Measurements from ENCODE around the gene RNF11.
"Not testable (repeated sequence)": the region's sequence is repeated elsewhere in the genome, so short reads cannot be mapped to it uniquely, and the experiment has no call there.

RNF11 gene, protein sequence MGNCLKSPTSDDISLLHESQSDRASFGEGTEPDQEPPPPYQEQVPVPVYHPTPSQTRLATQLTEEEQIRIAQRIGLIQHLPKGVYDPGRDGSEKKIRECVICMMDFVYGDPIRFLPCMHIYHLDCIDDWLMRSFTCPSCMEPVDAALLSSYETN

DNA sequence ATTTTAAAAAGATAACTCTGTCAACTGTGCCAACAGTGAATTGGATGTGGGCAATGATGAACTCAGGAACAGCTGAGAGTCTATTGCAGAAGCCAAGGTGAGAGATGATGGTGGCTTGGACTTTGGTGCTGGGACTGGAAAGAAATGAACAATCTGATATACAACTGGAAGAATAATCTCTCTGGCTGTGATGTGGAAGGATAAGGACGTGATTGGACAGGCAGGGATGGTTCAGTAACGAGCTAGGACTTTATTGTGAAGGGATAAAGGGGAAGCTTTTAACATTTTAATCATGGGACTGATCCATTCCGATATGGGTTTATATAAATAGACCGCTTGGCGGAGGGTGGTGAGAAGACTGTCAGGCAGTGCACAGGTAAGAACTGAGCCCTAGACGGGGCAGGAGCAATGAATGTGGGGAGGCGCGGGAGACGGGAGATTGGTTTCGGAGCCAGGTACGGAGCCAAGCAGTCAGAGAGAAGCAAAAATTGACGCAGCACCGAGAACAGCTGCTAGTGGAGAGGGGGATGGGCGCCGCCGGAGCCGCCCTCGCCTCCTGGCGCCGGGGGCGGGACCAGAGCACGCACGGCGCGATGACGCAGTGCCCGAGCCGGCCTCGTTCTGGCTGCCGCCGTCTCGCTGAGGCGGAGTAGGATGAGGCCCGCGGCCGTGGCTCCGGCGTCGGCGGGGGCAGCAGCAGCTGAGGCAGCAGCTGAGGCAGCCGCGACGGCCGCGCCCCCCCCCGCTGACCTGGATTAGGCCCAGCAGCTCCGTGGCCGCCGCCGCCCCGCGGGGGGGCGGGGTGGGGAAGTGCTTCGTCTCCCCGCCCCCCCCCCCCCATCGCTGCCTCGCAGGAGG lies at the start of gene RNF11:
RNF11 (plus strand) TSS at position 601 of the 858 bp plus-strand sequence. CDS start 484 bp downstream, outside the sequence.
- DNase-seq (ENCODE audit: low spot score): peak; percentile 91

DNA sequence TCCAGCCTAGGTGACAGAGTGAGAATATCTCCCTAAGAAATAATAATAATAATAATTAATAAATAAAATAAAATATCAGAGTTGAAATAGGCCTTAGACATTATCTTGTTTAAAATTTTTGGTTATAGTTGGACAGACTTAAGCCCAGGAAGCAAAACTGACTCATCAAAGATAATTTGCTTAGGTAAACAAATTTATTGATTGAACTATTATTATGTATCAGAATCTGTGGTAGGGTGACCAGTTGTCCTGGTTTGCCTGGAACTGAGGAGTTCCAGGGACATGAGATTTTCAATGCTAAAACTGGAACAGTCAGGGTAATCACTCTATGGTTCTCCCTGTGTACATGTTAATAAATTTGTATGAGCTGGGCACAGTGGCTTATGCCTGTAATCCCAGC lies 47.8 kb upstream of the RNF11 start:
- no peak for DNase-seq (ENCODE audit: low spot score)

DNA sequence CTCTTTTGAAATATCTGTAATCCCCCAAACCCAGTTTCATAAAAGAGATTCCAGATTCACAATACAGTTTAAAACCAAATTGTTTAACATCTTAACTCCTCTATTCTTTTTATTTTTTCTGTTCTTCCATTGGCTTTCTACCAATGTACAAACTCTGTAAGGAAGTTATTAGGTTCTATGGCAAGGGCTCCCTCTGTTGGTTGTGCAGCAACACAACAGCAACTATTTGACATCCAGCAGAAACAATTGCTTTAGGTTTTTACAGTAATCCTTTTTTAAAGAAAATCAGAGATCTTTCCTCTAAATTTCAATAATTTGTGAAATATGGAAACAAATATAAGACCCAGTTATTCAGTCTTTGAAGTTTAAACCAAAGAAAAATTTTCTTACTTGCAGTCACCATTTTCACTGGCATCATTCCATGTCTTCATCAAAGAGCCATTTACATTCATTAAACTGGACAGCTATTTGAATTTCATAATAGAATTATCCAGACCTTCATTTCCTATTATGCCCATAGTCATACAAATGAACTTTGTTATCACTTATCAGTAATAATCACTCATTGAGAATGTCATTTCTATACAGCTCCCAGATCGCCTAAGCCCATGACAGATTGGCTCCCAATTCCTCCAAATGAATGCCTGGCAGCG lies 46.5 kb upstream of the RNF11 start:
- DNase-seq (ENCODE audit: low spot score): peak; percentile 57

DNA sequence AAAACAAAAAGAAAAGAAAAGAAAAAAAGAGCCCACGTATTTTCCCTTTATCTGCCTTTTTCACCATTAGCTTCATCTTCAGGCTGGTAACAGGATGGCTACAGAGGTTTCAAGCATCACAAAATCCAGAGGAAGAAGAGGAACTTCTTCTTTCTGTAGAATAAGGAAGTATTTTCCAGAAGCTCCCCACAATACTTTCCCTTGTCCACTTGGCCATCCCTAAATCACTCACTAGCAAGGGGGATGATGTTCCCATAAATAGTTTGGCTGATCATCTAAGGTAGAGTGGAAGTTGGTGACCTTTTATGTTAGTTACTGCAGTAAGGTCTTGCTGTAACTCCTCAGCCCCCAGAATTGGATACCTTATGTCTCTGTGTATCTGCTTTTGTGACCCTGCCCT lies 45.1 kb upstream of the RNF11 start:
- no peak for DNase-seq (ENCODE audit: low spot score)

DNA sequence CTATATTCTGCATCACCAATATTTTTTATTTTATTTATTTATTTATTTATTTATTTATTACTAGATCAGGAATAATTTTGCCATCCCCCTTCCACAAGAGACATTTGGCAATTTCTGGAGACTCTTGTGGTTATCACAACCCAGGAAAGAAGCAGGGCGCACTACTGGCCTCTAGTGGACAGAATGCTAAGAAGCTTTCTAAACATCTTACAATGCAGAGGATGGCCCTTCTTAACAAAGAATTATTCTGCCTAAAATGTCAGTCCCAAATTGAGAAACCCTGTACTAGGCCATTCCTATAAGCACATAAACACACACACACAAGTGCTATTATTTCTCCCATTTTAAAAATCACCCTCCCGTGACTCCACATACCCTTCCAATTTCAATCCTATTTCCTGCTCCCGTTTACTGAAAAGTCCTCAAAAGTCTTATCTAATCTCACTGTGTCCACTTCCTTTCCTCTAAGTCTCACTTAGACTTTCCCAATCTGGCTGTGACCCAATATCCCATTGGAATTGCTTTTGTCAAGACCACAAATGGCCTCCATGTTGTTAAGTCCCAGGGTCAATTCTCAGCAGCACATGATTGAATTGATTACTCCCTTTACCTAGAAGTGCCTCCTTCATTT lies 43.7 kb upstream of the RNF11 start:
- peak; percentile 63 for DNase-seq (ENCODE audit: low spot score)

DNA sequence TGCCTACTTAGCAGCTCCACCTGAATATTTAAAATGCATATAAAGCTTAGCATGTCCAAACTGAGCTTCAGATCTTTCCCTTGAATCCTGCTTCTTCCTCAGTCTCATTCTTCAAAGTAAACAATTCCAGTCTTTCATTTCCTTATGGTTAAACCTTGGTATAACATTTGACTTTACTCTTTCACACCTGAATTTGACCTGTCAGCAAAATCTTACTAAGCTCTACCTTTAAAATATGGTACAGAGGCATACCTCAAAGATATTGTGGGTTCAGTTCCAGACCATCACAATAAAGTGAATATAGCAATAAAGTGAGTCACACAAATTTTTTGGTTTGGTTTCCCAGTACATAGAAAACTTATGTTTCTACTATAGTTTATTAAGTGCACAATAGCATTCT lies 42.5 kb upstream of the RNF11 start:
- DNase-seq (ENCODE audit: low spot score): no peak

DNA sequence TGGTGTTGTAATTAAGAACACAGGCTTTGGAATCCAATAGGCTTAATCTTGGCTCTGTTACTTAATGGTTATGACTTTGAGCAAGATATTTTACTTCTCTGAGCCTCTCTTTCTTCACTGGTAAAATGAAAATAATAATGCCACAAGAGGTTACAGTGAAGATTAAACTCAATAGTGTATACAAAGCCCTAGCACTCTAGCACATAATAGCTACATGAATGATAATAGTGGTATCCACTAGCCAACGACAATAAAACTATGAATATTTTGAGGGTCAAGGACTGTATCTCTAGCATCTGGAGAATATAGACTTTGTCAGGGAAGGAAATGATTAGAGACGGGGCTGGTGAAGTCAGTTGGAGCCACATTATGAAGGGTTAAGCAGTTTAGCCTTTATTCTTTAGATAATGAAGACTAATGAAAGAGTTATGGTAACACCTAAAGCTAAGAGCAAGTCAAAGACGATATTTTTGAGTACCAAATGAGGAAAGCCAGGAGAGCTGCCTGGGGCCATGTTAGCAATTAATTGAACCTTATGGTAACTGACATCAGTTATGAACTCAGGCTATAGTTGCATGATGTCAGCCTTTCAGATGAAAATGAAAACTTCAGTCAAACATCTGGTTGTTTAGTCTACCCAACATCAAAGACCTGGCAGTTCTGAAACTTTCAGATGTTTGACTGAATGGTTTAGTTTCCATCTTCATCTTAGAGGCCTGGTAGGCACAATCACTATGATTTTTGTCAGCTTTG lies 32.8 kb upstream of the RNF11 start:
- no peak for DNase-seq (ENCODE audit: low spot score)

DNA sequence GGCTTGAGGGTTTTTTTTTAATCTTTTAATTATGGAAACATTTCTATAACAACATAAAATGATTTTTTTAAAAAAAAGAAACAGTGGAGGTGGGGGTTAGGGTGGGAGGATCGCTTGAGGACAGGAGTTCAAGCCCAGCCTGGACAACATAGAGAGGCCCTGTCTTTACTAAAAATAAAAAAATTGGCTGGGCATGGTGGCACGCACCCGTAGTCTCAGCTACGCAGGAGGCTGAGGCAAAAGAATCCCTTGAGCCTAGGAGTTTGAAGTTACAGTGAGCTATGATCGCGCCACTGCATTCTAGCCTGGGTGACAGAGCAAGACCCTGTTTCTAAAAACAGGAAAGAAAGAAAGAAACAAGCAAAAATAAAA lies 32.2 kb upstream of the RNF11 start:
- no peak for DNase-seq (ENCODE audit: low spot score)

DNA sequence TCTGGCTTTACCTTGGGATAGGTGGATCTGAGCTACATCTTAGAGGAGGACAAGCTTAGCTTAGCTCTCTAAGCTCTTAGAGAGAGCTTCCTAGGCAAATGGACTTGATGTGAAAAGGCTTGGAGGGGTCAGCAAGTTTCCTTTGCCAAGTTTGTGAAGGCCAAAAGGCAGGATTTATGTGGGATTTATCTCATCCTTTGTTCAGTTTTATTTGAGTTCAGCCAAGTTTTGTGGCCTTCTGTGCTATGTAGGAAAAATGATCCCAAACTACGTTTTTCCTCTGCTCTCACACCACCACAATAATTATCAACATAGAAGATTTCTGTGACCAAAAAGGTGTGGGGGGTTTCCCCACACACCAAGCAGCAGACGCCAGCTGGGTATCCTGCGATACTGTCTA lies 26.0 kb upstream of the RNF11 start:
- DNase-seq (ENCODE audit: low spot score): no peak

DNA sequence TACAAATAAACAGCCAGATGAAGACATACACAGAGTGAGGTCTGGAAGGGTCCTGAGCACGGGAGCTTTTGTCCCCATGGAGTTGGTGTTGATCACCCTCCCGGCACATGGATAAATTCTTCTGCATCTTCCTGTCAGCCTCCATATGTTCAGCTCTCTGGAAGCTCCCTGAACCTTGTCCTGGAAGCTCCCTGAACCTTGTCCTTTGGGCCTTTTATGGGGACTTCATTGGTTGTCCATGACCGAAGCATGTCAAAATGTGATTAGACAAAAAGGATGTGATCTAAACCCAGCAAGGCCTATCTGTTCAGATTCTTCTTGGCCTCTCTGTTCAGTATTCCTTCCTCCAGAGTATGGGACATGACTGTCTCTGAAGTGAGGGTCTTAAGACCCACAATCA lies 25.4 kb upstream of the RNF11 start:
- no peak for DNase-seq (ENCODE audit: low spot score)

DNA sequence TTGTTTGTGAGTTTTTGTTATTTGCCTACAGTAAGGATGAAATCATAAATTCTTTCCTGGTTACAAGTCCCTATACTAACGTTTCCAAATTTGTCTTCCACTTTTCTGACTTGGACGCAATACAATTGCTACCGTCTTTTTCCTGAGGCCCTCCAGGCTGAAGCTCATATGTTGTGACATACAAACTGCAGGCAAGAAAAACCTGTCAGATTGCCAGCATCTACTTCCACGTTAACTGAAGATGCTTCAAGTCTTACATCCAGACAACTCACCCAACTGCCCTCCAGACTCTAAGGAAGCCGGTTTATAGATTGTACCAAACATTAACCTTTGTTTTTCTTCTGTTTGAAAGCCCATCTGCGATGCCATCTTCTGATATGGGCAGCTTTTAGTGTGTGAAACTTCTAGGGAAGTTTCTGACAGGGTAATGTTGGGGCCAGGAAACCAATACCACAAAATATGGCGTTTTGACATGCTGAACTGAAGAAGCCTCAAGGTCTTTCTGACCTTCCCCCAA lies 21.4 kb upstream of the RNF11 start:
- peak; percentile 14 for DNase-seq (ENCODE audit: low spot score)

DNA sequence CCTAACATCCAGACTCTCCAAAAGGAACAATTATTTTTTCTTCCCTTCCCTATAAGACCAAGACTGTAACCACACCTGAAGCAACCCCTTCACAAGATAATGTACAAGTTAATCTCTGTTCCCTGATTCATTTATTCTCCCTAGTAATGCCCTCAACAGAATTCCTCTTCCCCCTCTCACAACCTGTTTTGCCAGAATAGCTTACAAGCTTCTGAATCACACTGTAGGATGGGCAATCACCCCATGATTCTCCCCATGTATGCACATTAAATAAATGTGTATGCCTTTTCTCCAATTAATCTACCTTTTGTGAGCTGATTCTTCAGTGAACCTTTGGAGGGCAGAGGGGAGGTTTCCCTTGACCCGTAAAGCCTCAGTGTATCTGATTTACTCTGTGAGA lies 20.9 kb upstream of the RNF11 start:
- DNase-seq (ENCODE audit: low spot score): no peak

DNA sequence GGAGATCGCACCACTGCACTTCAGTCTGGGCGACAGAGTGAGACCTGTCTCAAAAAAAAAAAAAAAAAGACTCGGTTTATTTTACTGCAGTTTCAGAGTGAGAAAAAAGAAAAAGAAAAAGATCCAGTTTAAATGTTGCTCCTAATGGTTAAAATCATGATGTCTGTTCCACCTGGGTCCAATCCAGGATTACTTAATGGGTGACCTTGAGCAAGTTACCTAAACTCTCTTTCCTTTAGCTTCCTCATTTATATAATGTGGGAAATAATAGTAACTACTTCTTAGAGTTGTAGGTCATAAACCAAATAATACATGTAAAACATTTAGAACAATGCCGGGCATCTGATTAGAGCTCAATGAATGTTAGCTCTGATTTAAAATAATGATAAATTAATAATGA lies 19.4 kb upstream of the RNF11 start:
- DNase-seq (ENCODE audit: low spot score): no peak

DNA sequence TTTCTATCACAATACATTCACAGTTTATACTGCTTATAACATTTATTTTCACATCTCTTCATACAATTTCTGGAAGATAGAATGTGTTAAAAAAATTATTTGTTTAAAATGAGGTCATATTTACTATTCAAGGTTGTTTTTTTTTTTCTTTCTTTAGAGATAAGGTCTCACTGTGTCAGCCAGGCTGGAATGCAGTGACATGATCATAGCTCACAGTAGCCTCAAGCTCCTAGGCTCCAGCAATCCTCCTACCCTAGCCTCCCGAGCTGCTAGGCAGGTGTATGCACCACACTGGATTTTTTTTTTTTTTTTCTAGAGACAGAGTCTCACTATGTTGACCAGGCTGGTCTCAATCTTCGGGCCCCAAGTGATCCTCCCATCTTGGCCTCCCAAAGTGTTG lies 19.0 kb upstream of the RNF11 start:
- DNase-seq (ENCODE audit: low spot score): no peak

DNA sequence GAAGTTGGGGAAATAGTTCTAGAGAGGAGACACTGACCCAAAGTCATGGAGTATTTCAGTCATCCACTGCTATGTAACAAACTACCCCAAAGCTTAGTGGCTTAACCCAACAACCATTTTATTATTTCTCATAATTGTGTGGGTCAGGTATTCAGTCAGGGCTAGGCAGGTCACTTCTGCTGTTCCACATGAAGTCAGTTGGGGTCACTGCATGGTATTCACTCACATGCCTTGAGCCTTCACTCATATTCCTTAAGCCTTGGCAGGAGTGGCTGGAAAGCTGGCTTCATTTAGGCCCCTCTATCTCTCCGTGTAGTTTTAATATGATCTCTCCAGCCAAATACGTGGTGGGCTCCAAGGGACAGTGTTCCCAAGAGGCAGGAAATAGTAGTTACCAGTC lies 17.5 kb upstream of the RNF11 start:
- DNase-seq (ENCODE audit: low spot score): no peak

DNA sequence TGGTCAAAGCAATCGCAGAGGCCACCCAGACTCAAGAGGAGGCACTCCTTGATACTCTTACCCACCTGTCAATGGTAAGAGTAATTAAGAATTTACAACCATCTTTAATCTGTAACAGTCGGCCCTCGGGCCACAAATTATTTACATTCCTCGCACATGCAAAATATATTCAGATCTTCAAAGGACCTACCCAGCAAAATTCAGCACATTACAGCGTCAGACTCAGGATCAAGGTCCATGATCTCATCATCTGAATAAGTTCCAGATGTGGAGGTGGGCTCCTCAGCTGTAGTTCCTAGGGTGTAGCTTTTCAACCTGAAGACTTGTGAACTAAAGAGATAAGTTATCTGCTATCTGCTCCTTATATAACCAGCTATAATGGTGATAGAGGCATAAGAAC lies 17.1 kb upstream of the RNF11 start:
- DNase-seq (ENCODE audit: low spot score): no peak

DNA sequence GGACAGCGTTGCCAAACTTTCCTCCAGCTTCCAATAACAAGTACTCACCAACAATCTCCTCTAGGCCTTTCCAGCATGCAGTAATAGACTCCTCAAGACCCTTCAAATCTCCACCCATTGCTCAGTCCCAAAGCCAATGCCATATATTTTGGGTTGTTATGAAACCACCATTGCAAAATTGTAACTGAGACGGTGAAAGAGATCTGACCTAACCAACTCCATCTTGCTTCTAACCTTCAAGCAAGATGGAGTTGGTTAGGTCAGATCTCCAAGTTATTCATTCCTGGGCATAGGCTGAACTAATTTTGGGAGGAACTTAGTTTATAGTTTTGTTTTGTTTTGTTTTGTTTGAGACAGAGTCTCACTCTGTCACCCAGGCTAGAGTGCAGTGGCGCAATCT lies 14.5 kb upstream of the RNF11 start:
- not testable (repeated sequence) for DNase-seq (ENCODE audit: low spot score)

DNA sequence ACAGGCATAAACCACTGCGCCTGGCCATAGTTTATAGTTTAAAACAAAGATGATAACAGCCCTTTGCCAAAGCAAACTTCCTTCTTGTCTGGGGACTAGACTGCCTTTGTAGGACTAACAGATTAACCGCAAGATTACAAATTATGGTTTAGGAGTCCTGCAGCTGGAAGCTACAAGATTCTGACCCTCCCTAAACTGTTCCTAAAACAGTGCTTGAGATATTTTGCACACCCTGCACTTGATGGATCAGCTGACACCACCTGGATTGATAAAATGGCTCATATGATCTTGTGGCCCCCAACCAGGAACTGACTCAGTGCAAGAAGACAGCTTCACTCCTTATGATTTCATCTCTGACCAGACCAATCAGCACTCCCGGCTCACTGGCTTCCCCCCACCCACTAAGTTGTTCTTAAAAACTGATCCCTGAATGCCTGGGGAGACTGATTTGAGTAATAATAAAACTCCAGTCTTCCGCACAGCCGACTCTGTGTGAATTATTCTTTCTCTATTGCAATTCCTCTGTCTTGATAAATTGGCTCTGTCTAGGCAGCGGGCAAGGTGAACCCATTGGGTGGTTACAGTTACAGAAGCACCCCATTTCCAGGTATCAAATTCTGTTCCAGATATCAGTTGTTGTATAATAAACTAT lies 13.8 kb upstream of the RNF11 start:
- DNase-seq (ENCODE audit: low spot score): no peak

DNA sequence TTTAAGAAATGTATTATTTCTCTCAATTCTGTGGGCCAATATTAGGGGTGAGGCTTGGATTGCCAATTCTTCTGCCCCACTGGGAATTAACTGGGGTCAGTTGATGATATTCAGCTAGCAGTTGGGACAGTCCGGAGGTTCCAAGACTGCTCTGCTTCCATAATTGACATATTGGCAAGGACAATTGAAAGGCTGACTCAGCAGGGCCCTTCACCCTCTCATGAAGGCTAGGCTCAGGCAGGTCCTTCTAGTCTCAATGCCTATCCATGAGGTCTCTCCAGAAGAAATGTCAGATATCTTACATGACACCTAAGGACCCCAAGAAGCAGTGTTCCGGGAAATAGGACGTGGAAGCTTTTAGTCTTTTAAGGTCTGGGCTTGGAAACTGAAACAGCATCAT lies 13.3 kb upstream of the RNF11 start:
- no peak for DNase-seq (ENCODE audit: low spot score)

DNA sequence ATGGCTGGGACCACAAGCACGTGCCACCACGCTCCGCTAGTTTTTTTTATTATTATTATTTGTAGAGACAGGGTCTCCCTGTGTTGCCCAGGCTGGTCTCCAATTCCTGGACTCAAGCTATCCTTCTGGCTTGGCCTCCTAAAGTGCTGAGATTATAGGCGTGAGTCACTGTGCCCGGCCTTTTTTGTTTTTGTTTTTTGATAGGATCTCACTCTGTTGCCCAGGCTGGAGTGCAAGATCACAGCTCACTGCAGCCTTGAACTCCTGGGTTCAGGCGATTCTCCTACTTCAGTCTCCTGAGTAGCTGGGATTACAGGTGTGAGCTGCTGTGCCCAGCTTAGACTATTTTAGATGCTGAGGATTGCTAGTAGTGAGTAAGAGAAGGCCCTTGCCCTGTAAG lies 11.8 kb upstream of the RNF11 start:
- DNase-seq (ENCODE audit: low spot score): no peak

DNA sequence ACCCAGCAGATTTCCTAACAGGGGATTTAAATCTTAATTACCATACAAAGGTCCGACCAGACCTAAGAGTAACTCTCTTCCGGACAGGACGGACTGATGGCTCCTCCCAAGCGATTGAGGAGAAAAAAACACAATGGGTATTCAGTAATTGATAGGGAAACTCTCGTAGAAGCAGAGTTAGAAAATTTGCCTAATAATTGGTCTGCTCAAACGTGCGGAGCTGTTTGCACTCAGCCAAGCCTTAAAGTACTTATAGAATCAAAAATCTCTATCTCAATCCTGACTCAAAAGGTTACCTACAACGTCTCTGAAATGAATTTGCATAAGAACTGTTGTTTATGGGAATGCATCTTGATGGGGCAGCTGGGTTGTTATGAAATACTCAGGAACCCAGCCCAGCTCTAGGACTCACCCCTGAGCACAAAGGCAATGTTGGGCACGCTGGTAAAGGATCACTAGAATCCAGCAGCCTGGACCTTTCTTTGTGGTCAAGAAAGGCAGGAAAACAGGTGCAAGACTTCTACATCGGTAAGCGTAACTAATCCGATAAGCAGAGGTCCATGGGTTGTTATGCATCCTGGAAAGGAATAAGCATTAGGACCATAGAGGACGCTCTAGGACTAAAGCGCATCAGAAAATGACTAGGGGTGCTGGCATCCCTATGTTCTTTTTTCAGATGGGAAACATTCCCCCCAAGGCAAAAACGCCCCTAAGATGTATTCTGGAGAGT lies 8.7 kb upstream of the RNF11 start:
- DNase-seq (ENCODE audit: low spot score): not testable (repeated sequence)

Measured in CD4-positive, alpha-beta T cell treated with Interleukin-2 at 100 ng/mL for 4 hours (primary cell).